ENCODE measurements around the gene ACTL6B.

The ACTL6B gene

DNA sequence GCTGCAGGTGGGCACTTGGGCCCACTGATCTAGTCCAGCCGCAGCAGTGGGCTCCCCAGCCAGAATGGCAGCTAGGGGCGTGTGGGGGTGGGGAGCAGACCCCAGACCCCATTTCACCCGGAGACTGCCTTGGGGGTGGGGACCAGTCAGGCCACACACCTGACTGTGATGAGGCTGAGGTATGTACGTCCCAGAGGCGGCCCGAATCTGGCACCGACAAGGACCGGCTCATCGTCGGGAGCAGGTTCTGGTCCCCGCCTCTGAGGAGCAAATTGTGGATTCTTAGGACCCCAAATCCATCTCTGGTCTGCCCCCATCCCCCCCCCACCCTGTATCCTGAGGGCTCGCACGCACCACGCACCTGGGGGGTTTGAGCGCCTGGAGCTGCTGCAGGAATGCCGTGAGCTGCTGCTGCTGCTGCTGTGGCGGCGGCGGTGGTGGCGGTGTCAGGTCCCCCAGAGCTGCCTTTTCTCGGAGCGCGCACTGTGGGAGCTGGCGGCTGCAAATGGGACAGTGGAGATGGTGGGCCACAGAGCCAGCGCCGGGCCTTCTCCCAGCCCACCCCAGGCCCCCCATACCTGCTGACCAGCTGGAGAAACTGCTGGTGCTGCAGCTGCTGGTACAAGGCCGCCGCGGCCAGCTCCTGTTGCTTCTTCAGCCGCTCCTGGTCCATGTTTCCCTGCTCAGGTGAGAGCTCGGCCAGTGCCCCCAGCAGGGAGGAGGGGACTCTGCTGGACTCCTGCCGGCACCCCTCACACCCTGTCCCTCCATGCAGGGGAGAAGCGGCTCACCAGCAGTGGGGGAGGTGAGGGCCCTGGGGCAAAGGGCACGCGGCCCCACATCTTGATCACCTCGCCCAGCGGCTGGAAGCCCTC lies 27.6 kb upstream of the ACTL6B start:
- no peak for DNase-seq

DNA sequence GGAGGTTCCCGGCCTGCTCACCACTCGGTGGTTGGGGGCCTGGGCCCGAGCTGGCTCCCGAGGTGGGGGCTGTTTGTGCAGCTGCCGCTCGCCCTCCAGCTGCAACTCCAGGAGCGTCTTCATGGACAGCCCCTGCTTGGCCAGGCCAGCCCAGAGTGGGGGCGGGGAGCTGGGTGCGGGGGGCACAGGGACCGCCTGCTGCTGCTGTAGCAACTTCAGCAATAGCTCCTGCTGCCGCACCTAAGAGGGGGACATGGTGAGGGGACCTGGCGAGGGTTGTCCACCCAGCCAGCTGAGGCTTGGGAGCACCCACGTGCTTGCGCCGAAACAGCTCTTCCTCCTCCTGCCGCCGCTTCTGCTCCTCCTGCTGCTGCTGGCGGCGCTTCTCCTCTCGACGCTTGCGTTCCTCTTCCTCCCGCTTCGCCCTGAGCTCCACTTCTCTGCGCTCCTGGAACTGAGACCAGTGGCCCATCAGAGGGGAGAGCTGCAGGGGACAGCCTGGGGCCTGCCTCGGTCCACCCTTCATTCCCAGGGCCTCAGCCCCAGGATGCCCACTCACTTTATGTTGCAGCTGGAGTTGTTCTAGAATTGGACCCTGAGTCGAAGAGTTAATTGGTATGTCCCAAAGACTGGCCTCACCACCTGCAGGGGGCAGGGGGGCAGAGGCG lies 26.9 kb upstream of the ACTL6B start:
- no peak for DNase-seq

DNA sequence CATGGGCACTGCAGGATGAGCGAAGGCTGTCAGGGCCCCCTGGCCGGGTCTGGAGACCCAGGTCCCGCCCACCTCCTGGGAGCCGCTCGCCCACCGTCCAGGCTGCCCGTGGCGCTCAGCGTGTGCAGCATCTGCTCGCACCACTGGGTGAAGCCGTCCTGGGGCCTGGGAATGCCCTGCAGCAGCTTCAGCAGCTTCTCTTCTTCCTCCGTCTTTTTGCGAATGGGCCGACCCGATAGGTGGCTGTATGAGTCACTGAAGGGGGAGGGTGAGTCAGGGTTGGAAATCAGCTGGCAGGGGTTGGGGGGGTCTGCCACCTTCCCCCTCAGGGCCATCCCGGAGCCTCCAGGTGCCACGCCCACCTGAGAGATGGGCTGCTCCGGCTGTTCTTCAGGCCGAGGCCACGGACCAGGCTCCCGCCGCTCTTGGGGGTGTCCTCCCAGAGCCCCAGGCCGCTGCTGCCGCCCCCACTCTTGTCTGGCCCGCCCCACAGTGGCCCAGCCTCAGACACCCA lies 26.0 kb upstream of the ACTL6B start:
- DNase-seq = no peak

DNA sequence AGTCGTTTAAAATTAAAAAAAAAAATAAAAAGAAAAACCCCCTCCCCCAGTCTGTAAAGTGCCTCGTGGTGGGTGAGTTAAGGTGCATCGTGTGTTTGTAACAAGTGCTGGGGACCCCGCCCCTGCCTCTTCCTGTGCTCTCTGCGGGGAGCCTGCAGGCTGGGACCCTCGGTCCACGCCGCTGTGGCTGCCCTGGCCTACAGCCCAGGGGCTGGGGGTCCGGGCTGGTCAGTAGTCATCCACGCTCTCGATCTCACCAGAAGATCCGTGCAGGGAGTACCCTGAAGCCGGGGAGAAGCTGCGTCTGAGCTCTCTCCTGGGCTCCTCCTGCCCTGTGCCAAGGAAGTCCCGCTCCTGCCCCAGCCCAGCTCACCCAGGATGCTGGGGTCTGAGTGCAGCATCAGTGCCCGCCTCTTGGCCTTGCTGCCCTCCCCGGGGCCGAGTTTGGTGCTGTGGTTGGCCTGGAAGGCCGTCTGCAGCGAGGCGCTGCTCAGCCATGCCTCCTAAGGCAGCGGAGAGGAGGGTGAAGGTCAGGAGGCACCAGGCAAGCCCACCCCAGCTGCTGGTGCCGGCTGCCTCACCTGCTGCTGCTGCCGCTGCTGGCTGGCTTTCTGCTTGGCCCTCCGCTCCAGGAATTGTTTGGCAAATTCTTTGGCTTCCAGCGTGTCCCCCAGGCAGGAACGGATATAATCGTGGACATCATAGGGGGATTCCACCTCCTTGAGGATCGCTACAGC lies 25.4 kb upstream of the ACTL6B start:
- no peak for DNase-seq

DNA sequence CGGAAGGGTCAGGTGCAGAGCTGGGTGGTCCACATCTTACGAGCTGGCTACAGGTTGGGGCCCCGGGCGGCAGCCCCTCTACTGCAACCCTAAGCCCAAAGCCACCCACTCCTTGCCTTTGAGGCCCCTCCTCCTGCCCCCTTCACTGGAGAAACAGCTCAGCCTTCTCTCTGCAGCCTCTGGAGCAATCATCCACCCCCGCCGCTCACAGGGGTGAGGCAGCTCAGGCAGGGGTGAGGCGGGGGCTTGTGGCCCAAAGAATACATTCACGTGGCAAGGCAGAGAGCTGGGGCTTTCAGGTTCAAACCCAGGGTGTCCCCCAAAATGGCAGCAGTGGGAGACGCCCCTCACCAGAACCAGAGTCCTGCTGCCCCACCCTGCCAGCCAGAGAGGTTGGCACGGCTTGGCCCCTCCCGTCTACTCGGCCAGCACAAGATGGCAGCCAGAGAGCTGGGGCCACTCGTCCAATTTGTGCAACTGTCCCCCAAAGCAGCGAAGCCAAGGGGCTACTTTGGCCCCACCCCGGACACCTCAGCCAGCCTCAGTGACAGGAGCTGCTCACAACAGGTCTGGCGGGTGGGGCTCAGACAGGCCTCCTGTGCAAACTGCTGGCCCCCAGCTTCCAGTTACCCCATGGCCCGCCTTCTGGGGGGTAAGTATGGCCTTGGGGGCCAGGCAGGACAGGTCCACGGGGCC lies 24.5 kb upstream of the ACTL6B start:
- DNase-seq = peak; percentile 12

DNA sequence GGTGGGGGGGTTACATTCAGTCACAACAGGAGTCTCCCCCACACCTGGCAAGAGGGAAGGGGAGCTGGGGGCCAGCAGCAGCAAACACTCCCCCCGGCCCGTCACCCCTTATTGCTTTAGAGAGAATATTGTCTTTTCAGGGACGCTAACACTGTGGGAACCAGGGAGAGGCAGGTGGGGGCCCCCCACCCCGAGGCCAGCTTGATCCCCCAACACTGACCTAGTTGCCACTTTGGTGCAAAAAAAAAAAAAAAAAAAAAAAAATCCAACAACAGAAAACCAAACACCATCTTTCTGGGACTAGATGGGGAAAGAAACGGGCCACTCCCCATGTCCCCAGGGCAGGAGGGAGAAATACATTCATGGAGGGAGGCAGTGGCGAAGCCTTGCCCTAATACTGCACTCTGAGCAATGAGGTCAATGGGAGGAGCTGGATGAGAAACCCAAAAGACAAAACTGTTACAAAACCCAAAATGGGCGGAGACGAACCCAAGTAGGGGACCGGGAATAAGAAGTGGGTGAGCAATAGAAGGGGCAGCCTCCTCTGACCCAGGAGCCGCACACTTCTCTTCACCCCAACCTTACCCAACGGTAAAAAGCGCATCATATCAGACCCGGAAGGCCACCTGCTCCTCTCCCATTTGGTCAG lies 23.8 kb upstream of the ACTL6B start:
- DNase-seq = no peak

DNA sequence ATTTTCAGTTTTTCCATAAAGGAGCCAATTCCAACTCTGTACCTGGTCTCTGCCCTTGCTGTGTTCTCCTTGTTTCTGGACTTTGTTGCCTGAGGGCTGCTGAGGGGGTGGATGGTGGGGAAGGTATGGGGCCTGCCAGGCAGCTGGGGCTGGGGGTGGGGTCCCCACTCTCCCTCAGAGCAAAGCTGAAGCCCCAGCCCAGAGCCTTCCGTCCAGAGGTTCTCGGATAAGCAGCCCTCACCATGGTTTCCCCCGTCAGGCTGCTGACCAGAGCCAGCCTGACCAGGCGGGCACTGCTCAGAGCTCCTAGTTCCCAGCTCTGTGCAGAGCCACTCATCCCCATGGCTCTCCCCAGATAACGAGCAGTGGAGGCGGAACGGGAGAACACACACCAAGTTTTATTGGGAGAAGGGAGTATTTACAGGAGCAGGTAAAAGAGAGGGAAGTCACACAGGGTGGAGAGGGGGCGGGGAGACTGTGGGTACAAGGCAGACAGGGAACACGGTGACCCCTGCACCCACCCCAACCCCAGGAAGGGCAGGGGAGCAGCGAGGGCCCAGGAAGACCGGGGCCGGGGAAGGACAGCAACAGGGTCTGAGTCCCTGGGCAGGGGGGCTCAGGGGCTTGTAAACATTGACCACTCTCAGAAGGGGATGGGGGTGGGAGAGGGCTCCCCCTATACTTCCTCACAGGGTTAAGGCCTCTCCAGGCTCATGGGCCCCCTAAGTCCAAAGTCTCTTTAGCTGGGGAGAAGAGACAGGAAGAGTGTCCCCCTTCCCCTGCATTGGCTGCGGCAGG lies 23.1 kb upstream of the ACTL6B start:
- no peak for DNase-seq

DNA sequence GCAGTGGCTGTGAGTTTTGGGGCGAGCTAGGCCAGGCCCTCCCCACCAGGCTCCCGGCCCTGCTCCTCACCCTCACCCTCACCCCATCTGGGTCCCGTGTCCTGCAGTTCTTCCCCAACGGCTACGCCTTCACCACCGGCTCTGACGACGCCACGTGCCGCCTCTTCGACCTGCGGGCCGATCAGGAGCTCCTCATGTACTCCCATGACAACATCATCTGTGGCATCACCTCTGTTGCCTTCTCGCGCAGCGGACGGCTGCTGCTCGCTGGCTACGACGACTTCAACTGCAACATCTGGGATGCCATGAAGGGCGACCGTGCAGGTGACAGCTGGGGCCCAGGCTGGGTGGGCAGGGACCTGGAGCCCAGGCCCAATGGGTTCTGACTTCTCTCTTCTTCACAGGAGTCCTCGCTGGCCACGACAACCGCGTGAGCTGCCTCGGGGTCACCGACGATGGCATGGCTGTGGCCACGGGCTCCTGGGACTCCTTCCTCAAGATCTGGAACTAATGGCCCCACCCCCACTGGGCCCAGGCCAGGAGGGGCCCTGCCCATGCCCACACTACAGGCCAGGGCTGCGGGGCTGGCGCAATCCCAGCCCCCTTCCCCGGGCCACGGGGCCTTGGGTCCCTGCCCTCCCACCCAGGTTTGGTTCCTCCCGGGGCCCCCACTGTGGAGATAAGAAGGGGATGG lies 22.2 kb upstream of the ACTL6B start:
- DNase-seq = no peak

DNA sequence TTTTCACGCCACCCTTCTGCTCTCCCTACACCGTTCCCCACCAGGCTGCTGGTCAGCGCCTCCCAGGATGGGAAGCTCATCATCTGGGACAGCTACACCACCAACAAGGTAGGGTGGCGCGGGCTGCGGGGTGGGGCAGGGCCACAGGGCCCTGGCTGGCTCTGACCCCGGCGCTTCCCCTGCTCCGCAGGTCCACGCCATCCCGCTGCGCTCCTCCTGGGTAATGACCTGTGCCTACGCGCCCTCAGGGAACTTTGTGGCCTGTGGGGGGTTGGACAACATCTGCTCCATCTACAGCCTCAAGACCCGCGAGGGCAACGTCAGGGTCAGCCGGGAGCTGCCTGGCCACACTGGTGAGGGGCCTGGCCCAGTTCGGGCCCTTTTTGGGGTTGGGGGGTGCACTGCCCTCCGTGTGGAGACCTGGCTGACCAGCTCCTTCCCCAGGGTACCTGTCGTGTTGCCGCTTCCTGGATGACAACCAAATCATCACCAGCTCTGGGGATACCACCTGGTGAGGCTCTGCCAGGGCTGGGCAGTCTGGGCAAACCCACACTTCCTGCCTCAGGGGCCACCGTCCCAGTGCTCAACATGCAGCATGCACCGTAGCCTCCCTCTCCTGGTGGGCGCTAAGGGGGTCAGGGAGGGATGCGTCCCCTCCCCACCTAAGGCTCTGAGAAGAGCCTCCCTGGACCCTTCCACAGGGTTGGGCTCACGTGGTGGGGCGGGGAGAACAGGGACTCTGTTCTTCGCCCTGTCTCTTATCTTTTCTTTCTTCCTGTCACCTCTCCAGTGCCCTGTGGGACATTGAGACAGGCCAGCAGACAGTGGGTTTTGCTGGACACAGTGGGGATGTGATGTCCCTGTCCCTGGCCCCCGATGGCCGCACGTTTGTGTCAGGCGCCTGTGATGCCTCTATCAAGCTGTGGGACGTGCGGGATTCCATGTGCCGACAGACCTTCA lies 21.3 kb upstream of the ACTL6B start:
- DNase-seq = no peak

DNA sequence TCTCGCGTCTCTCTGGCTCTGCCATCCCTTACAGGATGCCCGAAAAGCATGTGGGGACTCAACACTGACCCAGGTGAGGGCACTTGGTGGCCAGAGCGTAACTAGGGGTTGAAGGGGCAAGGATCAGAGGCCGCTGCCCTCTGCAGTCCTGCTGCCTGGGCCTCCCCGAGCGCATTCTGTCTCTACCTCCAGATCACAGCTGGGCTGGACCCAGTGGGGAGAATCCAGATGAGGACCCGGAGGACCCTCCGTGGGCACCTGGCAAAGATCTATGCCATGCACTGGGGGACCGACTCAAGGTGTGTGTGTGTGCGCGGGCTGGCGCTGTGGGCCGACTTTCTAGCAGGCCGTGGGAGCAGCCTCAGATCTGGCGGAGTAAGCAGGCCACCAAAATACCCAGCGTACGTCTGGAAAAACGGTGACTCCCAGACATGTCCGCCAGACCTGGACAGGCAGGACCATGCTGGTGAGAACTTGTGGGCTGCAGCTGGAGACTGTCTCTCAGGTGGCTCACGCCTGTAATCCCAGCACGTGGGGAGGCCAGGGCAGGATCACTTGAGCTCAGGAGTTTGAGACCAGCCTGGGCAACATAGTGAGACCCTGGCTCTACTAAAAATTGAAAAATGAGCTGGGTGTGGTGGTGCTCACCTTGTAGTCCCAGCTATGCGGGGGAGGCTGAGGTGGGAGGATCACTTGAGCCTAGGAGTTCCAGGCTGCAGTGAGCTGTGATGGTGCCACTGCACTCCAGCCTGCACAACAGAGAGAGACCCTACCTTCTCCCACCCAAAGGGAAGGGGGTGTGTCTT lies 20.5 kb upstream of the ACTL6B start:
- DNase-seq = no peak

DNA sequence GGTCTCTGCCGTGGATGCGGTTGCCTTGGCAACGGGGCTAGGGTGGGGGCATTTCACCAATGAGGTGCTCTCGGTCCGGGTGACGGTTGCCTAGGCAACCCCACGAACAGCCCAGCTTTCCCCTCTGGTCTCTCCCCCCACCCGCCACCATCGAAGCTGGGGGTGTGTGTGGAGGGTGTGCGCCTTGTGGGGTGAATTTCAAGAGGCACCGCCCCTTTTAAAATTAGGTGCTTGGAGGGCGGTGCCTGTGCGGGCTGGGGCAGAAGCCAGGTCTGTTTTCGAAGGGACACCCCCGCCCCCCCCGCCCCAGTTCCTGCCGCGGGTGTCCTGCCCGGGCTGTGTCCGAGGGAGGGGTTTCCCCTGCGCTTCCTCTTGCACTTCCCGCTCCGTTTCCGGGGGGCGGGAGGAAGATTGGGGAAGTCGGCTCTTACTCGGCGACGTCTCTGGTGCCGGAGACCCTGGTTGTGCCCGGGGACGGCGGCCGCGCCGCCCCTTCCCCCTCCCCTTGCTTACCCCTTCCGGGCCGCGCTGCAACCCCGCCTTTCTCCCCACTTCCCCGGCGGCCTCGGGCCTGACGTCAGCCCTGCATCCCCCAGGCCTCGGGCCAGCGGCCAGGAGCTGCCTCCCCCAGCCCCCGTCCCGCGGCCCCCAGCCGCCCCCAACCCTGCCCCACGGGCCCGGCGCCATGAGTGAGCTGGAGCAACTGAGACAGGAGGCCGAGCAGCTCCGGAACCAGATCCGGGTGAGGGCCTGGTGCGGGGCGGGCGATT lies 19.5 kb upstream of the ACTL6B start:
- peak; percentile 68 for DNase-seq

DNA sequence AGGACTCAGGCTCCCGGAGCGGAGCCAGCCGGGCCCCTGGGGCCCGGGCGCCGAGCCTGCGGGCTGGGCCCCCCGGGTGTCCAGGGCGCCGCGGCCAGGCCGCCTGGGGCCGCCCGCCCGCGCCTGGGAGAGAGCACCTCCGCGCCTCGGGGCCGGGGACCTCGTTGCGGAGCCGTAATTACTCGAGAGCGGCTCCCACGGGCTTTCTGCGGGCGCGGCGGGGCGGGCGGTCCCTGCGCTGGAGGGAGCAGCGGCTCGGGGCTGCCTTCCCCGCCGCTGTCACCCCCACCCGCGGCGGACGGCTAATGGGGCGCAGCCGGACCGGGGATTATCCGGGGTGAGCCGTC lies 18.8 kb upstream of the ACTL6B start:
- no peak for DNase-seq

DNA sequence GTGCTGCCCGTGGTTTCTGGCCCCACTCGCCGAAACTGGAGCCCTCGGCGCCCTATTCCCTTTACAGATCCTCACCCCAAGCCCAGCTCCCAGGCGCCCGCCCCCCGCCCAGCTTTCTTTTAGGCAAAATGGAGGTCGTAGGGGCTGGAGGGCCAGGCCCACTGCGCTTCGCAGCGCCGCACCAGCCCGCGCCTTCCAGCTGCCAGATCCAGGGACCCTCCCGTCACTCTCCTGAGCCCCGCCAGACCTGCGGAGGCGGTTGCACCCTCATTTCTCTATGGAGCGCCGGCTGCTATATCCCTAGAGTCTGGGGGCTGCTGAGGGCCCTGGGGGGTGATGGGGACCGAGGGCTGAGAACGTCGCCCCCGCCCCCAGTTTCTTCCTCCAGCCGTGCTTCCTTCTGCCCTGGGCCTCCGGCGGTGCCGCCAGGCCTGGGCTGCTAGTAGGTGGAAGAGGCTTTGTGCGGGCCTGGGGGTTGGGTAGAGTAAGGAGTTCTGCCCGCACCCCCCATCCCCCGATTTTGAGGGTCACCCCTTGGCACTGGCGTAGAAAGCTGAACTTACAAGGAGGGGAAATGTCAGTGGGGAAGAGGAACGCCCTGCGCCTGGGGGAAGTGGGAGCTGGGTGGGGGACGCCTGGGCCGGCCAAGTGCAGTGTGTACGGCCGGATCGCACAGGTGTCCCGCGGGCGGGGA lies 18.3 kb upstream of the ACTL6B start:
- peak; percentile 72 for DNase-seq

DNA sequence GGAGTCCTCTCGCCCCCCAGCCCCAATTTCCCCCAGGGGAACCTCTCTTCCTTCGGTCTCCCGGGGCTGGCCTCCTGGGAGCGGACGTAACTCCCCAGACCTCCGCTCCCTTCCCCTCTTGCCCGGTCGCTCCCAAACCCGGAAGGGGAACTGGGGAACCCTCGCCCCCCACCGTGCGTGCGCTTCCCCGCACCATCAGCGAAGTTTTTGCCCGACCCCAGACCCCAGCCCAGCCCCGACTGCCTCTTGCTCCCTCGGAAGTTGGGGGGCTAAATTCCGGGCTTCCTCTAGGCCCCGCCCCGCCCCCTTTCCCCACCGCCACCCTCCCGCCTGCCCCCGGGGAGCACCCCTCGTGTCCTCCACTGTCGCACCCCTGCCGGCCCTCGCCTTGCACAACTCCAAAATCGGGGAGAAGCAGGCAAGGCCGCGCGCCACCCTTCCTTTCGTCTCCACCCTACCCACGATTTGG lies 17.7 kb upstream of the ACTL6B start:
- peak; percentile 85 for DNase-seq

DNA sequence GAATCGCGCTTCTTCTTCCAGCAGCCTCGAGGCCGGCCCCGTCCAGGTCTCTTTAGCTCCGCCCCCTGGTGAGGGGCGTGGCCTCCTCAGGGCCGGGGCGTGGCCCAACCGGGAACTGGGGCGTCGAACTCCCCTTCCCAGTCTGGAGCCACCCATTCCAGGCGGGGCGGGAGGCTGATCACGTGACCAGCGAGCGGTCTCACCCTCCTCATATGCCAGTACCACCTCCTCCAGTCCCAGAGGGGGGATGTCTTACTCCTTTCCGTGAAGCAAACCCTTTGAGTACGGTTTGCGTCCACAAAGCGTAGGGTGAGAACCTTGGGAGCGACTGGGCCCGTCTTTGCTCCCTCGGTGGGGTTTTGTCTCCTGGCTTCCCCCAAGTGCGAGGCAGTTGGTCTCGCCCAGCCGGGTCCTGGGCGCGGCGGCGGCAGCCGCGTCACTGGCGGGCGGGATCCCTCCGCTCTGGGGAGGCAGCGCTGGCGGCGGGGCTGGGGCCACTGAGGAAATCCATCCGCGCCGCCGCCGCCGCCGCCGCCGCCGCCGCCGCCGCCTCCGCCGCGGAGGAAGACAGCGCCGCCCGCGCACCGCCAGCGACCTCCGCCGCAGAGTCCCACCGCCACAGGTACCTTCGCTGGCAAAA lies 17.2 kb upstream of the ACTL6B start, which contains the start of gene GNB2:
TSS of gene GNB2 (plus strand) at position 439 of the 640 bp plus-strand sequence. CDS start 2,526 bp downstream, outside the sequence.
- peak; percentile 99 for DNase-seq

Data from right kidney (tissue), 1 donor.